Esophagus muscularis mucosa (tissue), 3 donors: ENCODE data around the gene PPP1R16B.

Experiments
- POLR2A ChIP-seq: fragments of 450-650 bp; IDR thresholded peaks from one replicate; pipeline ENCODE4 v1.6.1; 2017; ENCODE audit warnings: antibody characterized with exemption, moderate library complexity, mild to moderate bottlenecking, low read depth
- POLR2AphosphoS5 ChIP-seq, 2 donors: sonication (generic); formaldehyde crosslinking; IDR thresholded peaks; one replicate each; pipeline ENCODE4 v1.6.1; 2017; ENCODE audit warnings: antibody characterized with exemption in 2 of 2
- TF ChIP-seq, protein P1 (sequence below), 3 experiments: fragments of 200-600 bp in 2 of 3; fragments of 450-650 bp in 1 of 3; sonication (generic) in 2 of 3; IDR thresholded peaks; one replicate each; pipeline ENCODE4 v1.5.1; 2017 to 2019; ENCODE audit warnings: antibody characterized with exemption in 3 of 3, mild to moderate bottlenecking in 2 of 3, moderate library complexity in 1 of 3

DNA sequence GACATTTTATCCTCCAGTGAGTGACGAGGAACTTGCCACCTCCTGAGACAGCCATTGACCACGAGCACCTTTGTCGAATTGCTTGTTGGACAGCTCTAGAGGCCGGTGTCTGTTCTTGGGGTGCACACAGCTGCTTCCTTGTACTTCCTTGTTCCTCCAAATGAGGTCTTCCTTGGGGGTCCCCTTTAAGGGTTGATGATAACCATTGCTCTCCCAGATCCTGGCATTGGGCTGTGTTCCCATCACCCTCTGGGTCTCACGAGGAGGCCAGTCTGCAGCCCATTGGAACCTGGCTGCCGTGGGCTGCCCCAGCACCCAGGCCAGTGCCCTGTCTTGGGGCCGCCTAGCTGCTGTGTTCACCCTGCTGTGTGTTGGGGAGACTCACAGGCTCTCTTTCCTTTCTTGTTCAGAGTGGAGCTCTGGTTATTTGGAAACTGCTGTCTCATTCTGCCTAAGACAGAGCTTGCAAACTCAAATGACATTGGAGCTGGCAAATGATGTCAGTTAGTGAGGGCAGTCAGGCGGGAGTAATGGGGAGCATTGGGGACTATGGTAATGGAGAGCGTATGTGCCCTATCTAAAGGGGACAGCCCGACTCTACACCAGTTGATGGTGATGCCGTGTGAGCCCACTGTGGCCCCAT is 25.7 kb downstream of the PPP1R16B start:
- TF ChIP-seq POLR2A (no peak), POLR2AphosphoS5 (IDR thresholded peaks at IDR 0.05) (no peak)
- TF ChIP-seq, protein P1, sequence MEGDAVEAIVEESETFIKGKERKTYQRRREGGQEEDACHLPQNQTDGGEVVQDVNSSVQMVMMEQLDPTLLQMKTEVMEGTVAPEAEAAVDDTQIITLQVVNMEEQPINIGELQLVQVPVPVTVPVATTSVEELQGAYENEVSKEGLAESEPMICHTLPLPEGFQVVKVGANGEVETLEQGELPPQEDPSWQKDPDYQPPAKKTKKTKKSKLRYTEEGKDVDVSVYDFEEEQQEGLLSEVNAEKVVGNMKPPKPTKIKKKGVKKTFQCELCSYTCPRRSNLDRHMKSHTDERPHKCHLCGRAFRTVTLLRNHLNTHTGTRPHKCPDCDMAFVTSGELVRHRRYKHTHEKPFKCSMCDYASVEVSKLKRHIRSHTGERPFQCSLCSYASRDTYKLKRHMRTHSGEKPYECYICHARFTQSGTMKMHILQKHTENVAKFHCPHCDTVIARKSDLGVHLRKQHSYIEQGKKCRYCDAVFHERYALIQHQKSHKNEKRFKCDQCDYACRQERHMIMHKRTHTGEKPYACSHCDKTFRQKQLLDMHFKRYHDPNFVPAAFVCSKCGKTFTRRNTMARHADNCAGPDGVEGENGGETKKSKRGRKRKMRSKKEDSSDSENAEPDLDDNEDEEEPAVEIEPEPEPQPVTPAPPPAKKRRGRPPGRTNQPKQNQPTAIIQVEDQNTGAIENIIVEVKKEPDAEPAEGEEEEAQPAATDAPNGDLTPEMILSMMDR (IDR thresholded peaks at IDR 0.05): no peak
